GM12878 (cell line): ENCODE measurements around the gene HSPA1B. TPM values are rescaled to one million over a fixed set of nuclear protein-coding genes. Genes with fewer than 3 reads are reported as not detected.

Experiments
- ATAC-seq: fragments of 200-7000 bp; cut with Tn5 transposase; 3 replicates; pipeline ENCODE4 v1.9.1; 2020; ENCODE audit warnings: mild to moderate bottlenecking, moderate library complexity
- BruUV-seq: library from RNA; stranded (reverse); fragments of 400-500 nt; replicated peaks from 2 replicates; lab custom pipeline; 2021; lab: Mats Ljungman, UMichigan
- CTCF ChIA-PET: fragments of 300-600 bp; sonication (Branson Sonifier 250); formaldehyde crosslinking; extraction: SDS; loops from one replicate; lab custom pipeline; 2021; ENCODE audit warnings: inconsistent platforms; lab: Yijun Ruan, JAX
- POLR2A ChIA-PET: fragments of 350-600 bp; formaldehyde crosslinking; extraction: SDS; loops from one replicate; lab custom pipeline; 2021; ENCODE audit warnings: inconsistent platforms; lab: Charles Lee
- RAD21 ChIA-PET: fragments of 300-600 bp; sonication (Branson Sonifier 250); formaldehyde crosslinking; loops from one replicate; lab custom pipeline; 2023; ENCODE audit warnings: antibody characterized with exemption; ENCODE audit not compliant: unreplicated experiment; lab: Charles Lee
- SMC1A ChIA-PET: fragments of 300-600 bp; sonication (Branson Sonifier 250); formaldehyde crosslinking; loops from one replicate; lab custom pipeline; 2023; ENCODE audit not compliant: unreplicated experiment, uncharacterized antibody; lab: Charles Lee
- DNase-seq: peaks from one replicate; pipeline ENCODE4 v3.0.0-alpha.2; 2011; ENCODE audit warnings: low read depth, low spot score
- FAIRE-seq: peaks from 3 replicates; lab custom pipeline; 2011; peaks lifted over from hg19 to GRCh38; lab: Jason Lieb, UNC
- H2AFZ ChIP-seq: 2 replicates; pipeline ENCODE4 v1.6.0; 2011; ENCODE audit warnings: low read depth, low read length, control low read depth; ENCODE audit not compliant: control insufficient read depth
- H3K27ac ChIP-seq: 2 replicates; pipeline ENCODE4 v1.5.1; 2011; ENCODE audit warnings: control low read depth; ENCODE audit not compliant: control insufficient read depth, insufficient read depth
- H3K27me3 ChIP-seq, 2 experiments: replicated peaks in 1 of 2; 2 replicates each; pipeline versions ENCODE4 v1.6.0 to v1.6.1; 2011; ENCODE audit warnings: low read length in 1 of 2; ENCODE audit not compliant: control insufficient read depth in 2 of 2, insufficient read depth in 2 of 2
- H3K36me3 ChIP-seq, 2 experiments: 2 replicates each; pipeline ENCODE4 v1.5.1; 2011; ENCODE audit warnings: low read length in 1 of 2; ENCODE audit not compliant: control insufficient read depth in 2 of 2, insufficient read depth in 2 of 2
- H3K4me1 ChIP-seq: 2 replicates; pipeline ENCODE4 v1.6.1; 2011; ENCODE audit warnings: mild to moderate bottlenecking, low read length, moderate library complexity, mixed read lengths; ENCODE audit not compliant: control insufficient read depth, insufficient read depth
- H3K4me2 ChIP-seq: 2 replicates; pipeline ENCODE4 v1.6.0; 2011; ENCODE audit warnings: control low read depth; ENCODE audit not compliant: control insufficient read depth, insufficient read depth
- H3K4me3 ChIP-seq: fragments of 200-600 bp; sonication (generic); 2 replicates; pipeline ENCODE4 v1.5.1; 2016
- H3K79me2 ChIP-seq: 2 replicates; pipeline ENCODE4 v1.6.0; 2011; ENCODE audit warnings: low read length; ENCODE audit not compliant: control insufficient read depth, insufficient read depth
- H3K9ac ChIP-seq: 2 replicates; pipeline ENCODE4 v1.8.0; 2011; ENCODE audit warnings: low read length, control low read depth, mixed read lengths; ENCODE audit not compliant: control insufficient read depth, insufficient read depth
- H3K9me3 ChIP-seq: replicated peaks from 3 replicates; pipeline ENCODE4 v1.5.1; 2011; ENCODE audit warnings: mild to moderate bottlenecking, low read length; ENCODE audit not compliant: control insufficient read depth, insufficient read depth
- H4K20me1 ChIP-seq: 2 replicates; pipeline ENCODE4 v1.6.0; 2011; ENCODE audit not compliant: control insufficient read depth, insufficient read depth
- BACH1 ChIP-seq: fragments of 450-650 bp; IDR thresholded peaks from 2 replicates; pipeline ENCODE4 v1.6.1; 2017; ENCODE audit warnings: mild to moderate bottlenecking, borderline replicate concordance
- BCLAF1 ChIP-seq: fragments of 450-650 bp; IDR thresholded peaks from 2 replicates; pipeline ENCODE4 v1.6.1; 2017; ENCODE audit warnings: antibody characterized with exemption, mild to moderate bottlenecking, moderate library complexity
- CHD1 ChIP-seq: IDR thresholded peaks from 2 replicates; pipeline ENCODE4 v1.6.1; 2012; ENCODE audit warnings: low read depth, low read length, improper control_type of control experiment
- DPF2 ChIP-seq: fragments of 450-650 bp; IDR thresholded peaks from 2 replicates; pipeline ENCODE4 v1.6.1; 2017; ENCODE audit warnings: mild to moderate bottlenecking
- ELK1 ChIP-seq: IDR thresholded peaks from 2 replicates; pipeline ENCODE4 v1.6.1; 2012; ENCODE audit warnings: low read depth, low read length, improper control_type of control experiment
- FOXM1 ChIP-seq: IDR thresholded peaks from 2 replicates; pipeline ENCODE4 v1.6.1; 2012; ENCODE audit warnings: low read depth, mild to moderate bottlenecking, inconsistent platforms, low read length, moderate library complexity
- NRF1 ChIP-seq: conservative IDR thresholded peaks from 2 replicates; pipeline ENCODE4 v1.6.1; 2011; ENCODE audit warnings: mild to moderate bottlenecking, low read depth, low read length, improper control_type of control experiment
- POLR2A ChIP-seq: IDR thresholded peaks from 2 replicates; pipeline ENCODE4 v1.6.1; 2011; ENCODE audit warnings: low read depth, mild to moderate bottlenecking, low read length
- POU2F2 ChIP-seq: IDR thresholded peaks from 3 replicates; pipeline ENCODE4 v1.6.1; 2011; ENCODE audit warnings: low read depth, mild to moderate bottlenecking, low read length, borderline replicate concordance
- TCF7 ChIP-seq: IDR thresholded peaks from 2 replicates; pipeline ENCODE4 v1.6.1; 2014; ENCODE audit warnings: antibody characterized with exemption, borderline replicate concordance
- WGBS: methylation state at CpG from one replicate; pipeline ENCODE4 v1.1.6; 2016; ENCODE audit warnings: low lambda C conversion rate; ENCODE audit not compliant: insufficient replicate concordance, insufficient coverage; ENCODE audit errors: missing lambda C conversion rate; 5-methylcytosine and 5-hydroxymethylcytosine counted together
- in situ Hi-C: fragments of 300-500 bp; cut with MboI; formaldehyde crosslinking; loops from 9 replicates; pipeline ENCODE4 v1.14.3; 2018; ENCODE audit warnings: mixed read lengths
- intact Hi-C: fragments of 100-400 bp; cut with micrococcal nuclease; formaldehyde crosslinking; loops from one replicate; pipeline ENCODE4 v1.14.2; 2022; ENCODE audit not compliant: unreplicated experiment
- polyA plus RNA-seq, 11 experiments: library from polyadenylated mRNA; depleted of rRNA in 4 of 11; unstranded in 6 of 11; stranded (reverse) in 5 of 11; fragments of >200 nt; fragmentation: Nextera tagmentation in 4 of 11; fragmentation: Illumina TruSeq in 1 of 11; extraction: Ambion mirVana in 4 of 11; extraction: Trizol in 1 of 11; gene quantifications; 1 replicate in 1 of 11; 2 replicates in 10 of 11; pipeline versions ENCODE4 v1.2.1 to v1.2.3, GENCODE V29; 2011 to 2016; ENCODE audit warnings: inconsistent platforms in 2 of 11, missing spikeins in 2 of 11, low read depth in 1 of 11
- total RNA-seq, 4 experiments: library from RNA; depleted of rRNA in 3 of 4; stranded (reverse); fragments of >200 nt in 3 of 4; fragmentation: Illumina TruSeq in 1 of 4; extraction: Trizol in 1 of 4; gene quantifications; 2 replicates each; pipeline versions ENCODE4 v1.2.1 to v1.2.3, GENCODE V29; 2013 to 2021
- TF ChIP-seq, protein P1 (sequence below): fragments of 450-650 bp; IDR thresholded peaks from 2 replicates; pipeline ENCODE4 v1.6.1; 2018; ENCODE audit warnings: borderline replicate concordance, mild to moderate bottlenecking; ENCODE audit not compliant: partially characterized antibody
- TF ChIP-seq, protein P2 (sequence below): fragments of 150-350 bp; IDR thresholded peaks from 2 replicates; pipeline ENCODE4 v1.6.1; 2016; ENCODE audit warnings: low read depth, low read length
- TF ChIP-seq, protein P3 (sequence below): fragments of 450-650 bp; conservative IDR thresholded peaks from 2 replicates; pipeline ENCODE4 v1.6.1; 2017; ENCODE audit warnings: mild to moderate bottlenecking, moderate library complexity

HSPA1B gene
- total and polyA plus RNA-seq, 10 of the 15 experiments (the other 5 are each of a cell fraction or from before 2014, with no cell fraction given): 0.11 to 40.5 (median 12.8) TPM

- no peaks in the 10 kb centered on the region for H3K36me3 ChIP-seq
- DNase-seq: no peak
- no peak for FAIRE-seq
- POLR2A ChIA-PET: no interaction called here
- RAD21 ChIA-PET: no interaction called here
- no peak overlapping the region for H3K27ac ChIP-seq
- H3K27me3 ChIP-seq: no peaks in the 10 kb centered on the region
- no peak overlapping the region for H2AFZ ChIP-seq
- no peaks in the 10 kb centered on the region for H3K9me3 ChIP-seq
- BruUV-seq: no TSS peak
- H3K4me1 ChIP-seq: no peaks in the 10 kb centered on the region
- no peak overlapping the region for H3K4me3 ChIP-seq
- no peaks in the 10 kb centered on the region for H3K79me2 ChIP-seq
- in situ Hi-C loops (no loop called here), intact Hi-C loops (no loop called here)
- CTCF ChIA-PET: interaction anchor here (0.6 to 1.0 kb wide), 2 partner anchors 13 to 131 kb away, joined by 3 to 4 read pairs; no protein-coding TSS in a partner anchor
- no peak overlapping the region for H3K4me2 ChIP-seq
- no peak for ATAC-seq
- H4K20me1 ChIP-seq: no peaks in the 10 kb centered on the region
- SMC1A ChIA-PET: no interaction called here
- H3K9ac ChIP-seq: no peak overlapping the region
- WGBS: 56% methylated on average over 2 of the region's 2 CpGs
- no peak for TF ChIP-seq TCF7
- TF ChIP-seq FOXM1: no peak
- TF ChIP-seq BCLAF1: no peak
- TF ChIP-seq, protein P1, sequence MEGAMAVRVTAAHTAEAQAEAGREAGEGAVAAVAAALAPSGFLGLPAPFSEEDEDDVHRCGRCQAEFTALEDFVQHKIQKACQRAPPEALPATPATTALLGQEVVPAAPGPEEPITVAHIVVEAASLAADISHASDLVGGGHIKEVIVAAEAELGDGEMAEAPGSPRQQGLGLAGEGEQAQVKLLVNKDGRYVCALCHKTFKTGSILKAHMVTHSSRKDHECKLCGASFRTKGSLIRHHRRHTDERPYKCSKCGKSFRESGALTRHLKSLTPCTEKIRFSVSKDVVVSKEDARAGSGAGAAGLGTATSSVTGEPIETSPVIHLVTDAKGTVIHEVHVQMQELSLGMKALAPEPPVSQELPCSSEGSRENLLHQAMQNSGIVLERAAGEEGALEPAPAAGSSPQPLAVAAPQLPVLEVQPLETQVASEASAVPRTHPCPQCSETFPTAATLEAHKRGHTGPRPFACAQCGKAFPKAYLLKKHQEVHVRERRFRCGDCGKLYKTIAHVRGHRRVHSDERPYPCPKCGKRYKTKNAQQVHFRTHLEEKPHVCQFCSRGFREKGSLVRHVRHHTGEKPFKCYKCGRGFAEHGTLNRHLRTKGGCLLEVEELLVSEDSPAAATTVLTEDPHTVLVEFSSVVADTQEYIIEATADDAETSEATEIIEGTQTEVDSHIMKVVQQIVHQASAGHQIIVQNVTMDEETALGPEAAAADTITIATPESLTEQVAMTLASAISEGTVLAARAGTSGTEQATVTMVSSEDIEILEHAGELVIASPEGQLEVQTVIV: no peak
- TF ChIP-seq, protein P2, sequence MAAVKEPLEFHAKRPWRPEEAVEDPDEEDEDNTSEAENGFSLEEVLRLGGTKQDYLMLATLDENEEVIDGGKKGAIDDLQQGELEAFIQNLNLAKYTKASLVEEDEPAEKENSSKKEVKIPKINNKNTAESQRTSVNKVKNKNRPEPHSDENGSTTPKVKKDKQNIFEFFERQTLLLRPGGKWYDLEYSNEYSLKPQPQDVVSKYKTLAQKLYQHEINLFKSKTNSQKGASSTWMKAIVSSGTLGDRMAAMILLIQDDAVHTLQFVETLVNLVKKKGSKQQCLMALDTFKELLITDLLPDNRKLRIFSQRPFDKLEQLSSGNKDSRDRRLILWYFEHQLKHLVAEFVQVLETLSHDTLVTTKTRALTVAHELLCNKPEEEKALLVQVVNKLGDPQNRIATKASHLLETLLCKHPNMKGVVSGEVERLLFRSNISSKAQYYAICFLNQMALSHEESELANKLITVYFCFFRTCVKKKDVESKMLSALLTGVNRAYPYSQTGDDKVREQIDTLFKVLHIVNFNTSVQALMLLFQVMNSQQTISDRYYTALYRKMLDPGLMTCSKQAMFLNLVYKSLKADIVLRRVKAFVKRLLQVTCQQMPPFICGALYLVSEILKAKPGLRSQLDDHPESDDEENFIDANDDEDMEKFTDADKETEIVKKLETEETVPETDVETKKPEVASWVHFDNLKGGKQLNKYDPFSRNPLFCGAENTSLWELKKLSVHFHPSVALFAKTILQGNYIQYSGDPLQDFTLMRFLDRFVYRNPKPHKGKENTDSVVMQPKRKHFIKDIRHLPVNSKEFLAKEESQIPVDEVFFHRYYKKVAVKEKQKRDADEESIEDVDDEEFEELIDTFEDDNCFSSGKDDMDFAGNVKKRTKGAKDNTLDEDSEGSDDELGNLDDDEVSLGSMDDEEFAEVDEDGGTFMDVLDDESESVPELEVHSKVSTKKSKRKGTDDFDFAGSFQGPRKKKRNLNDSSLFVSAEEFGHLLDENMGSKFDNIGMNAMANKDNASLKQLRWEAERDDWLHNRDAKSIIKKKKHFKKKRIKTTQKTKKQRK: no peak
- no peak for TF ChIP-seq ELK1
- no peak for TF ChIP-seq NRF1
- TF ChIP-seq BACH1: no peak
- TF ChIP-seq POU2F2: no peak
- TF ChIP-seq DPF2: no peak
- no peak for TF ChIP-seq POLR2A
- TF ChIP-seq, protein P3, sequence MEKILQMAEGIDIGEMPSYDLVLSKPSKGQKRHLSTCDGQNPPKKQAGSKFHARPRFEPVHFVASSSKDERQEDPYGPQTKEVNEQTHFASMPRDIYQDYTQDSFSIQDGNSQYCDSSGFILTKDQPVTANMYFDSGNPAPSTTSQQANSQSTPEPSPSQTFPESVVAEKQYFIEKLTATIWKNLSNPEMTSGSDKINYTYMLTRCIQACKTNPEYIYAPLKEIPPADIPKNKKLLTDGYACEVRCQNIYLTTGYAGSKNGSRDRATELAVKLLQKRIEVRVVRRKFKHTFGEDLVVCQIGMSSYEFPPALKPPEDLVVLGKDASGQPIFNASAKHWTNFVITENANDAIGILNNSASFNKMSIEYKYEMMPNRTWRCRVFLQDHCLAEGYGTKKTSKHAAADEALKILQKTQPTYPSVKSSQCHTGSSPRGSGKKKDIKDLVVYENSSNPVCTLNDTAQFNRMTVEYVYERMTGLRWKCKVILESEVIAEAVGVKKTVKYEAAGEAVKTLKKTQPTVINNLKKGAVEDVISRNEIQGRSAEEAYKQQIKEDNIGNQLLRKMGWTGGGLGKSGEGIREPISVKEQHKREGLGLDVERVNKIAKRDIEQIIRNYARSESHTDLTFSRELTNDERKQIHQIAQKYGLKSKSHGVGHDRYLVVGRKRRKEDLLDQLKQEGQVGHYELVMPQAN: no peak
- TF ChIP-seq CHD1: no peak
These were observed 23.9 kb downstream of the HSPA1B start for GRCh38 chr6:31851485-31851832.
